Subcutaneous adipose tissue (tissue), 4 donors: ENCODE measurements around the gene HBB. TPM values are rescaled to one million over a fixed set of nuclear protein-coding genes. Genes with fewer than 3 reads are reported as not detected.

Experiments used
- total RNA-seq, 4 donors: library from RNA; depleted of rRNA; stranded (reverse); fragments of >200 nt; gene quantifications; one replicate each; pipeline ENCODE4 v1.1.0, GENCODE V29; 2016
- TF ChIP-seq, protein P1 (sequence below): fragments of 450-650 bp; IDR thresholded peaks from one replicate; pipeline ENCODE4 v1.5.1; 2016; ENCODE audit warnings: low read depth, mild to moderate bottlenecking, control low read depth, antibody characterized with exemption, moderate library complexity

The HBB gene
- 100 to 1,000 TPM in 2 of 4 donors, 10 to 100 TPM in 2; 22.2 to 687 (median 94.5) TPM for total RNA-seq

DNA sequence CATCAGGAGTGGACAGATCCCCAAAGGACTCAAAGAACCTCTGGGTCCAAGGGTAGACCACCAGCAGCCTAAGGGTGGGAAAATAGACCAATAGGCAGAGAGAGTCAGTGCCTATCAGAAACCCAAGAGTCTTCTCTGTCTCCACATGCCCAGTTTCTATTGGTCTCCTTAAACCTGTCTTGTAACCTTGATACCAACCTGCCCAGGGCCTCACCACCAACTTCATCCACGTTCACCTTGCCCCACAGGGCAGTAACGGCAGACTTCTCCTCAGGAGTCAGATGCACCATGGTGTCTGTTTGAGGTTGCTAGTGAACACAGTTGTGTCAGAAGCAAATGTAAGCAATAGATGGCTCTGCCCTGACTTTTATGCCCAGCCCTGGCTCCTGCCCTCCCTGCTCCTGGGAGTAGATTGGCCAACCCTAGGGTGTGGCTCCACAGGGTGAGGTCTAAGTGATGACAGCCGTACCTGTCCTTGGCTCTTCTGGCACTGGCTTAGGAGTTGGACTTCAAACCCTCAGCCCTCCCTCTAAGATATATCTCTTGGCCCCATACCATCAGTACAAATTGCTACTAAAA is at the start of gene HBB:
Gene HBB, minus strand, starts transcription at position 340 of the 579 bp plus-strand sequence. Its CDS starts 50 bp downstream, at position 290.
- TF ChIP-seq, protein P1, sequence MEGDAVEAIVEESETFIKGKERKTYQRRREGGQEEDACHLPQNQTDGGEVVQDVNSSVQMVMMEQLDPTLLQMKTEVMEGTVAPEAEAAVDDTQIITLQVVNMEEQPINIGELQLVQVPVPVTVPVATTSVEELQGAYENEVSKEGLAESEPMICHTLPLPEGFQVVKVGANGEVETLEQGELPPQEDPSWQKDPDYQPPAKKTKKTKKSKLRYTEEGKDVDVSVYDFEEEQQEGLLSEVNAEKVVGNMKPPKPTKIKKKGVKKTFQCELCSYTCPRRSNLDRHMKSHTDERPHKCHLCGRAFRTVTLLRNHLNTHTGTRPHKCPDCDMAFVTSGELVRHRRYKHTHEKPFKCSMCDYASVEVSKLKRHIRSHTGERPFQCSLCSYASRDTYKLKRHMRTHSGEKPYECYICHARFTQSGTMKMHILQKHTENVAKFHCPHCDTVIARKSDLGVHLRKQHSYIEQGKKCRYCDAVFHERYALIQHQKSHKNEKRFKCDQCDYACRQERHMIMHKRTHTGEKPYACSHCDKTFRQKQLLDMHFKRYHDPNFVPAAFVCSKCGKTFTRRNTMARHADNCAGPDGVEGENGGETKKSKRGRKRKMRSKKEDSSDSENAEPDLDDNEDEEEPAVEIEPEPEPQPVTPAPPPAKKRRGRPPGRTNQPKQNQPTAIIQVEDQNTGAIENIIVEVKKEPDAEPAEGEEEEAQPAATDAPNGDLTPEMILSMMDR: no peak

DNA sequence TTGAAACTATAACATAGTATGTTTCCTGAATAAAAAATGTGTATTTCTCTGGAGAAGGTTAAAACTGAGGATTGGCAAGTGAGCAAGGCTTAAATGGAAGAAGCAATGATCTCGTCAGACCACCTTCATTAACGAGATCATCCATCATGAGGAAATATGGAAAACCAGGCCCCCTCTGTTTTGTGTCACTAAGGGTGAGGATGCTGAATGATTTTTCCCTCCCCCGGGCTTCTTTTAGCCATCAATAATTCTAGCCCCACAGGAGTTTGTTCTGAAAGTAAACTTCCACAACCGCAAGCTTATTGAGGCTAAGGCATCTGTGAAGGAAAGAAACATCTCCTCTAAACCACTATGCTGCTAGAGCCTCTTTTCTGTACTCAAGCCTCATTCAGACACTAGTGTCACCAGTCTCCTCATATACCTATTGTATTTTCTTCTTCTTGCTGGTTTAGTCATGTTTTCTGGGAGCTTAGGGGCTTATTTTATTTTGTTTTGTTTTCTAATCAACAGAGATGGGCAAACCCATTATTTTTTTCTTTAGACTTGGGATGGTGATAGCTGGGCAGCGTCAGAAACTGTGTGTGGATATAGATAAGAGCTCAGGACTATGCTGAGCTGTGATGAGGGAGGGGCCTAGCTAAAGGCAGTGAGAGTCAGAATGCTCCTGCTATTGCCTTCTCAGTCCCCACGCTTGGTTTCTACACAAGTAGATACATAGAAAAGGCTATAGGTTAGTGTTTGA is 48.7 kb upstream of the HBB start:
- TF ChIP-seq, protein P1: no peak

- TF ChIP-seq, protein P1: no peak
Measured at GRCh38 chr11:5274395-5274794, 47.5 kb upstream of the HBB start.

DNA sequence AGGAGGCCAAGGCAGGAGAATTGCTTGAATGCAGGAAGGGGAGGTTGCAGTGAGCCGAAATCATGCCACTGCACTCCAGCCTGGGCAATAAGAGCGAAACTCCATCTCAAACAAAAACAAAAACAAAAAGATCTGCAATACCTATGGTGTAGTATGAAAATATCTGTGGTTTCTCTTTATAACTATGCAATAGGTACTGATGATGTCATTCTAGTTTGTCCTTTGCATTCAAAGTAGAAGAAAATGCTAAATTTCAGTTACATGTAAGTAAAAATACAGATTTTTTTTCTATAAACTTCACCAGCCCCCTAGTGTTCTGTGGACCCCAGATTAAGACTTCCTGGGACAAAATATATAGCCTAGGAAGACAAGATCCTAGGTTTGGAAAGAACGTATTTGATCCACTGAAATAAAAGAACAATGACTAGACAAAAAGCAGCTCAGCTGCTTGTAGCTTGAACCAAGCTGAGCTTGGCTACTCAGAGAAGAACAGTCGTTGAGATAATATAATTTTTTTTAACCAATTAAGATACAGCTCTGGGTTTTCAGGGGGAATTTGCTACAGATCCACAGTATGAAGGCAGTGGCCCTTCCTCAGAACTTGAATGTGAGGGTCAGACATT is 45.6 kb upstream of the HBB start:
- TF ChIP-seq, protein P1: no peak

GRCh38 chr11:5269715-5270147 is 42.9 kb upstream of the HBB start, which contains the start of gene HBE1:
Gene HBE1, minus strand, starts transcription at chr11:5269945. Its CDS starts 55 bp downstream, at chr11:5269890.
- TF ChIP-seq, protein P1: no peak

- TF ChIP-seq, protein P1: no peak
Measured at GRCh38 chr11:5267033-5267563, 40.2 kb upstream of the HBB start.

- TF ChIP-seq, protein P1: no peak
Measured at GRCh38 chr11:5266609-5267008, 39.7 kb upstream of the HBB start.
